ENCODE measurements around the gene BTBD6.

Gene BTBD6

GRCh38 chr14:105267820-105268548, 19.7 kb downstream of the BTBD6 start:
- TF ChIP-seq, protein P1, sequence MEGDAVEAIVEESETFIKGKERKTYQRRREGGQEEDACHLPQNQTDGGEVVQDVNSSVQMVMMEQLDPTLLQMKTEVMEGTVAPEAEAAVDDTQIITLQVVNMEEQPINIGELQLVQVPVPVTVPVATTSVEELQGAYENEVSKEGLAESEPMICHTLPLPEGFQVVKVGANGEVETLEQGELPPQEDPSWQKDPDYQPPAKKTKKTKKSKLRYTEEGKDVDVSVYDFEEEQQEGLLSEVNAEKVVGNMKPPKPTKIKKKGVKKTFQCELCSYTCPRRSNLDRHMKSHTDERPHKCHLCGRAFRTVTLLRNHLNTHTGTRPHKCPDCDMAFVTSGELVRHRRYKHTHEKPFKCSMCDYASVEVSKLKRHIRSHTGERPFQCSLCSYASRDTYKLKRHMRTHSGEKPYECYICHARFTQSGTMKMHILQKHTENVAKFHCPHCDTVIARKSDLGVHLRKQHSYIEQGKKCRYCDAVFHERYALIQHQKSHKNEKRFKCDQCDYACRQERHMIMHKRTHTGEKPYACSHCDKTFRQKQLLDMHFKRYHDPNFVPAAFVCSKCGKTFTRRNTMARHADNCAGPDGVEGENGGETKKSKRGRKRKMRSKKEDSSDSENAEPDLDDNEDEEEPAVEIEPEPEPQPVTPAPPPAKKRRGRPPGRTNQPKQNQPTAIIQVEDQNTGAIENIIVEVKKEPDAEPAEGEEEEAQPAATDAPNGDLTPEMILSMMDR (conservative IDR thresholded peaks at IDR 0.05; ENCODE audit: low read depth, low read length): no peak
- DNase-seq (ENCODE audit: low read depth): no peak
- H3K4me3 ChIP-seq (ENCODE audit: low read length): no peak overlapping the region

DNA sequence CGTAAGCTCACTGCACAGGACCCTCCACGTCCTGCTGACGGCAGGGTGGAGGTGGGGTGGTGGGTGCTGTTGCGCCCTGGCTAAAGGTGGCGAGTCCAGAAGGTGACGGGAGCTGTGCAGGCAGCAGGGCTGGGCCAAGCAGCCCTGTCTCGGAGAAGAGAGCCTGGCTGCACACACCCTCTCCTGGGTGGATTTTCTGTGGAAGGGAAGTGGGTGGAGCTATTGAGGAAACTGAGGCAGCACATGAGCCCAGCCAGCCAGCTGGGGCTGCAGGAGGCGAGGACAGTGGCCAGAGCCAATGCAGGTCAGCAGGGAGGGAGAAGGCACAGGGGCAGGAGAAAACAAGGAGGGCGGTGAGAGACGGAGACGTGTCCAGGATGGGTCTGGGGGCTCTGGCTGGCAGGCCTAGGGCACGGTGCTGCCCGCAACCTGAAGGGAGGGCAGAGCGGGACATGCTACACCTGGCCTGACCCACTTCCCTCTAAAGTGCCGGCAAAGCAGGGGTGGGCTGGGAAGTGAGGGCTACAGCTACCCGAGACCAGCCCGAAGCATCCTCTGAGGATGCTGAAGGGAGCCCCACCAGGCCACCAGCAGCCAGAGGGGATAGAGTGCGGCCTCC, 20.5 kb downstream of the BTBD6 start:
- TF ChIP-seq, protein P1 (conservative IDR thresholded peaks at IDR 0.05; ENCODE audit: low read depth, low read length): no peak

DNA sequence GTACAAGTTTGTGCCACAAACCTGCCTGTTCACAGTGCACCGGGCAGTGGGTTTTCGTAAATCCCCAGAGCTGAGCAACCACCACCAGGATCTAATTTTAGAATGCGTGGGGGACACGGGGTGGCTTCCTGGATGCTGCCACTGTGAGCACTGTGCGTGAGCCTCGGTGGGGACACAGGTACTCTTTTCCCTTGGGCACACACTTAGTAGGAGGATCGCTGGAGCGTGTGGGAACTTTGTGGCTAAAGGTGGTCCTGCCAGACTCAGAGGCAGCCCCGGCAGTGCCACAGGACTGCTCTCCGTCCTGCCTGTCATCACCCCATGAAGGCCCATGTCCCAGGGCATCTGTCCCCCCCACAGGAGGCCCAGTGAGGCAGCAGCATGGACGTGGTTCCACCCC, 21.1 kb downstream of the BTBD6 start:
- DNase-seq (ENCODE audit: low read depth): no peak
- TF ChIP-seq, protein P1 (conservative IDR thresholded peaks at IDR 0.05; ENCODE audit: low read depth, low read length): no peak

More for the DNA sequence above, 20.5 kb downstream of the BTBD6 start:
- DNase-seq (ENCODE audit: low read depth): no peak
- H3K4me3 ChIP-seq (ENCODE audit: low read length): no peak overlapping the region

DNA sequence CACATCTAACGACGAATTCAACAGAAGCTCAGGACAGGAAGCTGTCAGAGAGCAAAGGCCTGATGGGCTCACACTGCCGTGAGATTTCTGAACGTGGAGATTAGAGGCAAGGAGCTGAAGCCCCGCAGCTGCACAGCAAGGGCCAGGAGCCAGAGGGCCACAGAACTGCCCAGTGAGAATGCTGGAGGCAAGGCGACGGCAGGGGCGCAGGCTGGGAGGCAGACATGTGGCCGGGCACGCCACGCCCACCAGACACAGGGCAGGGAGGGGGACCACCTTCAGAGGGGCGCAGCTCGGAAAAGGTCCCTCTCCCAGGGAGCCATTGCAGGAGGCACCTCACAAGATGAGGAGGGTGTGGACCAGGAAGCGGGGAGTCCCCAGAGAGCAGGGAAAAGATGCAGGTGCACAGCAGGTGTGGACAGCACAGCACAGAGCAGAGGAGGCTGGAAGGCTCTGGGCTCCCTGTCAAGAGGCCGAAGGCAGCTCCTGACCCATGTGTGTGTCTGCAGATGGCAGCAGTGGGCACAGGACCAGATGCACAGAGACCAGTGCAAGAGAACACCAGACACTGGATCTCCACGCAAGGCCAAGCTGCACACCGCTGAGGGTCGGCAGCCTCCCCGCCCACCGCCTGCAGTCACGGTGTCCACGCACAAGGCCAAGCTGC, 23.0 kb downstream of the BTBD6 start:
- TF ChIP-seq, protein P1 (conservative IDR thresholded peaks at IDR 0.05; ENCODE audit: low read depth, low read length): no peak
- DNase-seq (ENCODE audit: low read depth): no peak
- no peak overlapping the region for H3K4me3 ChIP-seq (ENCODE audit: low read length)

More for the DNA sequence above, 21.1 kb downstream of the BTBD6 start:
- no peak overlapping the region for H3K4me3 ChIP-seq (ENCODE audit: low read length)

- TF ChIP-seq, protein P1 (conservative IDR thresholded peaks at IDR 0.05; ENCODE audit: low read depth, low read length): no peak
Measured at GRCh38 chr14:105272623-105273022, 24.3 kb downstream of the BTBD6 start.

DNA sequence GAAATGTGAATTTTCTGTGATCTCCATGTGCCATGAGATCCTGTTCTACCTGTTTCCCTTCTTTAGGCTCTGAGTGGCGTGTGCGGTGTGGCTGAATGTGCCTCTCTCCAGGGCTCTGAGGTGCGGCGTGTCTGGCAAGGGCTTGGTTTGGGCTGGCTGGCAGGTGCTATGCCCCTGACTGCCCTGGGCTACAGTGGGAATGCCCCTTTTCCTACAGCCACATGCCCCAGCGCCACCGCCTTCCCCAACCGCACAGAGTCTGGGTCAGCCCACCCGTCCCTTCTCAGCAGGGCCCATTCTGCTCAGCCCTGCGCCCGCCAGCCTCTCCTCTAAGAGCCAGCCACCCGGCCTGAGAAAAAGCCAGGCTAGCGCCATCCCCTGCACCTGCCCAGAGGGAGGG, 24.7 kb downstream of the BTBD6 start:
- H3K4me3 ChIP-seq (ENCODE audit: low read length): no peak overlapping the region
- TF ChIP-seq, protein P1 (conservative IDR thresholded peaks at IDR 0.05; ENCODE audit: low read depth, low read length): no peak

More at GRCh38 chr14:105272623-105273022, 24.3 kb downstream of the BTBD6 start:
- H3K4me3 ChIP-seq (ENCODE audit: low read length): no peak overlapping the region
- no peak for DNase-seq (ENCODE audit: low read depth)

More for the DNA sequence above, 24.7 kb downstream of the BTBD6 start:
- DNase-seq (ENCODE audit: low read depth): no peak

All from retinal pigment epithelial cell (primary cell).